H9 (cell line): ENCODE results near the gene SDR42E2. TPM values are rescaled to one million over a fixed set of nuclear protein-coding genes. Genes with fewer than 3 reads are reported as not detected.

Source experiments
- DNase-seq: peaks from one replicate; pipeline ENCODE4 v3.0.0-alpha.2; 2017
- H2AFZ ChIP-seq: one replicate; pipeline ENCODE4 v1.6.1; 2013; ENCODE audit warnings: mild to moderate bottlenecking, low read length, control low read depth, moderate library complexity
- H2AK5ac ChIP-seq: 2 replicates; pipeline ENCODE4 v1.6.1; 2013; ENCODE audit warnings: low read length, control low read depth, mixed read lengths; ENCODE audit not compliant: insufficient read length
- H2BK120ac ChIP-seq: one replicate; pipeline ENCODE4 v1.6.1; 2013; ENCODE audit warnings: low read depth, mild to moderate bottlenecking, low read length, control low read depth, inconsistent platforms; ENCODE audit not compliant: poor library complexity, severe bottlenecking
- H2BK12ac ChIP-seq: 2 replicates; pipeline ENCODE4 v1.6.1; 2013; ENCODE audit warnings: low read length, control low read depth, mixed read lengths, low read depth; ENCODE audit not compliant: insufficient read length
- H2BK15ac ChIP-seq: 2 replicates; pipeline ENCODE4 v1.6.1; 2013; ENCODE audit warnings: low read depth, low read length, control low read depth
- H2BK20ac ChIP-seq: one replicate; pipeline ENCODE4 v1.6.1; 2013; ENCODE audit warnings: low read depth, mild to moderate bottlenecking, low read length, control low read depth, inconsistent platforms; ENCODE audit not compliant: poor library complexity, severe bottlenecking
- H2BK5ac ChIP-seq: 2 replicates; pipeline ENCODE4 v1.6.1; 2013; ENCODE audit warnings: low read length, control low read depth, mixed read lengths; ENCODE audit not compliant: insufficient read length
- H3K14ac ChIP-seq: 2 replicates; pipeline ENCODE4 v1.6.1; 2013; ENCODE audit warnings: low read length, control low read depth; ENCODE audit not compliant: insufficient read depth
- H3K18ac ChIP-seq: 2 replicates; pipeline ENCODE4 v1.6.1; 2013; ENCODE audit warnings: low read depth, mild to moderate bottlenecking, mixed read lengths, low read length, control low read depth; ENCODE audit not compliant: insufficient read length
- H3K23ac ChIP-seq: 2 replicates; pipeline ENCODE4 v1.6.1; 2013; ENCODE audit warnings: low read length, control low read depth, mixed read lengths, low read depth; ENCODE audit not compliant: insufficient read length
- H3K23me2 ChIP-seq: 2 replicates; pipeline ENCODE4 v1.6.1; 2013; ENCODE audit warnings: low read depth, mild to moderate bottlenecking, mixed read lengths, low read length, control low read depth; ENCODE audit not compliant: insufficient read length, poor library complexity, severe bottlenecking
- H3K27ac ChIP-seq: 2 replicates; pipeline ENCODE4 v1.5.1; 2013; ENCODE audit warnings: low read length, control low read depth, mixed read lengths, low read depth; ENCODE audit not compliant: insufficient read length
- H3K27me3 ChIP-seq: 2 replicates; pipeline ENCODE4 v1.6.1; 2013; ENCODE audit warnings: low read length, control low read depth, inconsistent platforms; ENCODE audit not compliant: insufficient read depth
- H3K4ac ChIP-seq: 2 replicates; pipeline ENCODE4 v1.6.1; 2013; ENCODE audit warnings: low read depth, mild to moderate bottlenecking, control low read depth, inconsistent platforms, low read length, moderate library complexity
- H3K4me1 ChIP-seq: 2 replicates; pipeline ENCODE4 v1.6.1; 2013; ENCODE audit warnings: low read length, control low read depth, inconsistent platforms; ENCODE audit not compliant: insufficient read depth
- H3K4me2 ChIP-seq: 2 replicates; pipeline ENCODE4 v1.6.1; 2013; ENCODE audit warnings: low read length, control low read depth, mixed read lengths; ENCODE audit not compliant: insufficient read length, insufficient read depth
- H3K56ac ChIP-seq: 2 replicates; pipeline ENCODE4 v1.6.1; 2013; ENCODE audit warnings: low read depth, mild to moderate bottlenecking, mixed read lengths, low read length, control low read depth; ENCODE audit not compliant: insufficient read length
- H3K79me1 ChIP-seq: 2 replicates; pipeline ENCODE4 v1.6.1; 2013; ENCODE audit warnings: low read depth, mild to moderate bottlenecking, moderate library complexity, low read length, control low read depth, inconsistent platforms; ENCODE audit not compliant: insufficient read depth, poor library complexity, severe bottlenecking
- H3K79me2 ChIP-seq: 2 replicates; pipeline ENCODE4 v1.6.1; 2013; ENCODE audit warnings: low read length, control low read depth, inconsistent platforms; ENCODE audit not compliant: insufficient read depth
- H3K9ac ChIP-seq: 2 replicates; pipeline ENCODE4 v1.6.1; 2013; ENCODE audit warnings: low read length, control low read depth, mixed read lengths; ENCODE audit not compliant: insufficient read length; ENCODE audit errors: extremely low read depth
- H3K9me3 ChIP-seq: one replicate; pipeline ENCODE4 v1.6.1; 2013; ENCODE audit warnings: low read depth, low read length, inconsistent platforms; ENCODE audit not compliant: control insufficient read depth
- H3T11ph ChIP-seq: one replicate; pipeline ENCODE4 v1.6.1; 2013; ENCODE audit warnings: mild to moderate bottlenecking, low read length, control low read depth, inconsistent platforms
- H4K20me1 ChIP-seq: one replicate; pipeline ENCODE4 v1.6.1; 2013; ENCODE audit not compliant: control insufficient read depth, insufficient read length, insufficient read depth
- H4K5ac ChIP-seq: 2 replicates; pipeline ENCODE4 v1.6.1; 2013; ENCODE audit warnings: low read depth, mild to moderate bottlenecking, mixed read lengths, low read length, control low read depth; ENCODE audit not compliant: insufficient read length
- H4K8ac ChIP-seq: replicated peaks from 2 replicates; pipeline ENCODE4 v1.6.1; 2013; ENCODE audit warnings: low read length, control low read depth, mixed read lengths, low read depth; ENCODE audit not compliant: insufficient read length
- H4K91ac ChIP-seq: 2 replicates; pipeline ENCODE4 v1.6.1; 2013; ENCODE audit warnings: low read depth, mild to moderate bottlenecking, moderate library complexity, mixed read lengths, low read length, control low read depth; ENCODE audit not compliant: insufficient read length
- H3K27ac Mint-ChIP-seq, 3 experiments: 2 replicates in 2 of 3; 3 replicates in 1 of 3; pipeline ENCODE4 v1.8.0; 2020 to 2021; ENCODE audit warnings: mixed read lengths in 3 of 3, mild to moderate bottlenecking in 1 of 3, moderate library complexity in 1 of 3
- H3K27me3 Mint-ChIP-seq: 2 replicates; pipeline ENCODE4 v1.8.0; 2021; ENCODE audit warnings: low read depth, mild to moderate bottlenecking, moderate library complexity, mixed read lengths
- H3K36me3 Mint-ChIP-seq, 3 experiments: 2 replicates in 2 of 3; 3 replicates in 1 of 3; pipeline ENCODE4 v1.8.0; 2020 to 2021; ENCODE audit warnings: low read depth in 3 of 3, mixed read lengths in 3 of 3; ENCODE audit not compliant: insufficient read depth in 1 of 3
- H3K4me1 Mint-ChIP-seq, 2 experiments: 2 replicates each; pipeline ENCODE4 v1.8.0; 2020; ENCODE audit warnings: mixed read lengths in 2 of 2
- H3K4me3 Mint-ChIP-seq, 2 experiments: 2 replicates in 1 of 2; 3 replicates in 1 of 2; pipeline ENCODE4 v1.8.0; 2020 to 2021; ENCODE audit warnings: mild to moderate bottlenecking in 2 of 2, mixed read lengths in 2 of 2, moderate library complexity in 1 of 2
- H3K9me3 Mint-ChIP-seq, 2 experiments: 2 replicates in 1 of 2; 3 replicates in 1 of 2; pipeline ENCODE4 v1.8.0; 2020; ENCODE audit warnings: mild to moderate bottlenecking in 2 of 2, mixed read lengths in 2 of 2, moderate library complexity in 1 of 2
- CTCF ChIP-seq: fragments of 200-600 bp; sonication (generic); conservative IDR thresholded peaks from 3 replicates; pipeline ENCODE4 v1.8.0; 2021; ENCODE audit warnings: antibody characterized with exemption, mild to moderate bottlenecking
- WGBS: extraction: QIAGEN DNeasy Blood & Tissue Kit; methylation state at CpG from one replicate; pipeline ENCODE4 v1.1.7; 2013; ENCODE audit warnings: missing lambda C conversion rate, low lambda C conversion rate, mixed read lengths; ENCODE audit not compliant: insufficient read length; ENCODE audit errors: extremely low coverage; 5-methylcytosine and 5-hydroxymethylcytosine counted together
- total RNA-seq: library from RNA; stranded (reverse); gene quantifications from 2 replicates; pipeline ENCODE4 v1.2.1, GENCODE V29; 2021

Gene SDR42E2
- total RNA-seq, 1 experiment from 2014 or later = 0.09 TPM

- H3K27me3 Mint-ChIP-seq = no peaks in the 10 kb centered on the region
- Histone ChIP-seq H2BK20ac (no peak overlapping the region), H4K20me1 (no peaks in the 10 kb centered on the region), H2BK12ac (no peak overlapping the region), H4K91ac (no peak overlapping the region), H3K27ac (no peak overlapping the region), H3K18ac (no peak overlapping the region), H2BK5ac (no peak overlapping the region), H3K4me2 (no peak overlapping the region), H2BK120ac (no peak overlapping the region), H3K4me1 (peaks cover 5% of the 10 kb centered on the region; the same call in 1 of the 2 replicates), H3K14ac (no peak overlapping the region), H3K9ac (no peak overlapping the region), H4K8ac (no peak overlapping the region), H3K23ac (no peak overlapping the region), H3K23me2 (peaks cover 14% of the 10 kb centered on the region), H3K9me3 (no peaks in the 10 kb centered on the region), H4K5ac (no peak overlapping the region), H3K79me1 (peaks cover 8% of the 10 kb centered on the region), H3K27me3 (no peaks in the 10 kb centered on the region), H2BK15ac (no peak overlapping the region), H3K79me2 (peaks cover 6% of the 10 kb centered on the region; the same call in 1 of the 2 replicates), H3T11ph (no peak overlapping the region), H3K56ac (no peak overlapping the region), H2AK5ac (no peak overlapping the region), H3K4ac (no peak overlapping the region), H2AFZ (no peak overlapping the region)
- no peak overlapping the region for H3K4me3 Mint-ChIP-seq
- no peaks in the 10 kb centered on the region; a peak in 1 of 5 replicates for H3K9me3 Mint-ChIP-seq
- H3K4me1 Mint-ChIP-seq = peaks cover 16 to 17% of the 10 kb centered on the region in 2 experiments
- no peaks in the 10 kb centered on the region for H3K36me3 Mint-ChIP-seq
- WGBS = no CpG with 5 or more reads among the region's 5 CpGs
- H3K27ac Mint-ChIP-seq = no peak overlapping the region
- no peak for DNase-seq
- TF ChIP-seq CTCF = no peak
These were observed 40.8 kb downstream of the SDR42E2 start for GRCh38 chr16:22203091-22203490.
